Right kidney (tissue), 1 donor: ENCODE results near the gene PPP1R13B.

ENCODE experiments used
- DNase-seq: peaks from one replicate; pipeline ENCODE4 v3.0.0-alpha.2; 2016

PPP1R13B gene

GRCh38 chr14:103881268-103882201 is 34.2 kb upstream of the PPP1R13B start:
- peak; percentile 45 for DNase-seq

GRCh38 chr14:103880348-103881267 is 33.2 kb upstream of the PPP1R13B start:
- peak; percentile 77 for DNase-seq

DNA sequence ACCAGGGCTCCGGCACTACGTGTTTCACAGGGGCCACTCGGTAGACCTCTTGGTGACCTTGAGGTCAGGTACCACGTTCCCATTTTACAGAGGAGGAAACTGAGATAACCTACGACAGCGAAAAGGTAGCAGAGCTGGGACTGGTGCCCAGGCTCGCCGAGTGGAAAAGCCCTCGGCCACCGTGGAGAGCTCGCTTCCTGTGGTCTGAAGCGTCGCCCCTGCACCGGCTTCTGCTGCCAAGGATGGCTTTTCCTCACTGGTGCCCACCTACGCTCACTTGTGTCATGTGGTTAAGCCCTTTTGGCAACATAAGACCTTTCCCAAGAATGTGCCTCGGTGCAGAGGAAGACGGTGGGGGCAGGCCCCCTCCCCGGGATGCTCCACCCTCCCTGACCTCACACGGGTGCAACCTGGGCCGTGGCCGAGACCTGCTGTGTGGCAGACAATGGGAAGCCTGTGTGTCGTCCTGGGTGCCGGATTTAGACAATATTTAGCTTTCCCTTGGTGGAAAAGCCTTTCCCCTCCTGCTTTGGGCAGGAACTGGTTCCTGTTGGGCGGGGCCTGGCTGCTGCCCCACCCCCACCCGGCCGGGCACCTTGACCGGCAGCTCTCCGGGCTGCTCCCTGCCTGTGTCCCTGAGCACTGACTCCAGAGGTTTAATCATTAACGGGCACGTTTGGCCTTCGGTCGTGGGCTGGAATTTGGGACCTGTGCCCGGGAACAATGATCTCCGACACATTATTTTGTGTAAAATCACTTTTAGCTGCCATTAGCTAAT is 32.4 kb upstream of the PPP1R13B start:
- DNase-seq = no peak

- DNase-seq = no peak
These were observed 31.8 kb upstream of the PPP1R13B start for GRCh38 chr14:103879118-103879569.

DNA sequence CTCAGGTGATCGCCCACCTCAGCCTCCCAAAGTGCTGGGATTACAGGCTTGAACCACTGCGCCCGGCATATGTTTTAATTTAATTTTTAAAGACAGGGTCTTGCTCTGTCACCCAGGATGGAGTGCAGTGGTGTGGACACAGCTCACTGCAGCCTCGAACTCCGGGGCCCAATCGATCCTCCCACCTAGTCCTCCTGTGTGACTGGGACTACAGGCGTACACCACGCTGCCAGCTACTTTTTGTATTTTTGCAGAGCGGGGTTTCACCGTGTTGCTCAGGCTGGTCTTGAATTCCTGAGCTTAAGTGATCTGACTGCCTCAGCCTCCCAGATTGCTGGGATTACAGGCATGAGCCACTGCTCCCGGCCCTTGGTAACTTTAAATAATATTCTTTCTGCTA is 30.8 kb upstream of the PPP1R13B start:
- no peak for DNase-seq

DNA sequence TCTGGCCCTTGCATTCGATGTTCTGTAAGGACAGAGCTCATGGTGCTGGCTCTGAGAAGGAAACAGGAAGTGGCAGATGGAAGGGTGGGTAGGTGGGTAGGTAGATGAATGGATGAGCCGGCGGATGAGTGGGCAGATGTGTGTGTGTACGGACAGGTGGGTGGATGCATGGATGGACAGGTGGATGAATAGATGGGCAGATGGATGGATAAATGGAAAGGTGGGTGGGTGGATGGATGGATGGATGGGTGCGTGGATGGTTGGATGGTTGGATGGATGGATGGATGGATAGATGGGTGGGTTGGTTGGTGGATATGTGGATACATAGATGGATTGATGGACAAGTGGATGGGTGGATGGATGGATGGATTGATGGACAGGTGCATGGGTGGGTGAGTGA is 27.6 kb upstream of the PPP1R13B start:
- DNase-seq = no peak

- no peak for DNase-seq
These were observed 25.2 kb upstream of the PPP1R13B start for GRCh38 chr14:103872481-103873113.

- DNase-seq = peak; percentile 75
These were observed 24.5 kb upstream of the PPP1R13B start for GRCh38 chr14:103871596-103872480.

GRCh38 chr14:103870891-103871595 is 23.7 kb upstream of the PPP1R13B start:
- DNase-seq = no peak

GRCh38 chr14:103870144-103870876 is 22.9 kb upstream of the PPP1R13B start:
- no peak for DNase-seq

GRCh38 chr14:103869406-103870143 is 22.2 kb upstream of the PPP1R13B start:
- DNase-seq = no peak

- no peak for DNase-seq
These were observed 21.0 kb upstream of the PPP1R13B start for GRCh38 chr14:103868242-103868897.

DNA sequence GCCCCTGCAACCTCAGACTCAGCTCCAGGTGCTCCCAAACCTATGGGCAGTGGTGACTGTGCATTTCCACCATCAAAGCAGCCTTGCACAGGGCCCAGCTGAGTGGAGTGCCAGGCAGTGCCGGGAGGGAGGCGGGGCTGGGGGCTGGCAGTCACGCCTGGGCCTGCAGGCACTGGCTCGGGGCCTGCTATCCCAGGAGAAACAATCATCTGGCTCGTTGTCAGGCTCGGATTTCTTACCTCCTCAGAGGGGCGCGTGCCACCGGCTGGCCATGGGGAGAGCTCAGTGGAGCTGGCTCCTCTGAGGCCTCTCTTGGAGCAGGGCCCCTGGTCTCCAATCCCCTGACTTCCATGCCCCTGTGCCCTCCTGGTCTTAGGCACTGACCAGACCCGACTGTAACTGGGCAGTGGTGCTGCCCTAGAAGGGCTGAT is 20.2 kb upstream of the PPP1R13B start:
- no peak for DNase-seq

GRCh38 chr14:103867020-103867419 is 19.6 kb upstream of the PPP1R13B start:
- no peak for DNase-seq

GRCh38 chr14:103863245-103863644 is 15.9 kb upstream of the PPP1R13B start:
- no peak for DNase-seq

- DNase-seq = no peak
These were observed 15.0 kb upstream of the PPP1R13B start for GRCh38 chr14:103862393-103862782.

- no peak for DNase-seq
These were observed 14.3 kb upstream of the PPP1R13B start for GRCh38 chr14:103861413-103862392.
